ENCODE measurements around the gene RAB44.

RAB44 gene

DNA sequence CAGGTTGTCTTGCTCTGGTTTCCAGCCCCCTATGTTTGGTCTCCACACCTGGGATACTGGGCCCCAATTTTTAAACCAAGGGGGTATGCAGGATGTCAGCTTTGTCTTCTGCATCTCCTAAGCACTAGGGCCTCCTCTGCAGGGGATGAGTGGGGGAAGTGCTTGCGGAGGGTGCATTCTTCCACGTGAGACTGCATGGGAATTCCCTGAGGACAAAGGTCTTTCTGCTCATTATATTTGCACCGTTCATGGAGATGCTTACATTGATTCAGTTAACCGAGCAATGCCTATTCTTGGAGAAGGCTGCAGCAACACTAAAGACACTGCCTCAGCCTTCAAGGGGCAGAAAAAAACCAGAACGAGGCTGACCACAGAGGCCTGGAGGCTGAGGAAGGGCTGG is 45.4 kb downstream of the RAB44 start:
- Histone ChIP-seq H3K4me3 (ENCODE audit: low read depth, low read length) (no peak overlapping the region), H3K36me3 (ENCODE audit: control insufficient read depth, insufficient read depth, low read length) (no peaks in the 10 kb centered on the region), H3K4me1 (ENCODE audit: control insufficient read depth, insufficient read depth, low read length) (no peaks in the 10 kb centered on the region), H3K27me3 (ENCODE audit: control insufficient read depth, insufficient read depth, low read length) (no peaks in the 10 kb centered on the region), H3K9ac (ENCODE audit: low read depth, low read length) (no peak overlapping the region), H3K9me3 (ENCODE audit: control insufficient read depth, insufficient read depth, low read length) (no peaks in the 10 kb centered on the region)

DNA sequence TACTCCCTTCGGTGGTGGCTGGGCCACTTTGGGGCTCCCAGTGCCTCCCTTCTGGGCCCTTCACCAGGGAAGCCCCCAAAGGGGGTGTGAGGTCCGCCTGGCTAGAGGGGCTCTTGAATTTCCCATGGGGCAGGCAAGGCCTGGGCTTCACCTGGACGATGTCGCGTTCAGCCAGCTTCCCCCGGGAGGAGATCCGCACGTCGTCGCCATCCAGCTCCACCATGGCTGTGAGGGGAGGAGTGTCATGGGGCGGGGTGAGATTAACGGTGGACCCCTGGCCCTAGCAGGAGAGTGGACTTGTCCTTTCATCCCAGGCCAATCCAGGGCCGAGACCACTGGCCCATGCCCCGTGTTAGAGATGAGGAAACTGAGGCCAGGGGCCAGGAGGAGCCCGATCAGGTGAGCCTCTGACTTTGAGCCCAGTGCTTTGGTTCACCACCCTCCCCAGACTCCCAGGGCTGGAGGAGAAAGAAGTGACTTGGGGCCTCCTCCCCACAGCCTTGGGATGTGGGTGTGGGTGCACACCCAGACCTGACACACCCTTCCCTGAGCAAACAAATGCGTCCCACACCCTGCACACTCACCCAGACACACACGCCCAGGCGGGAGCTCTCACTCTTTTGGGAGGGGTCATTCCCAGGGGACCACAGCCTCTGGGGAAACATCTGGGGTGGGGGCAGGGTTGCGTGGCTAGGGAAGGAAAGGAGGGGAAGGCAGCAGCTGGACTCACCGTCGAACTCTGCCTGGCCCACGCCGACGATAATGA is 46.1 kb downstream of the RAB44 start:
- H3K4me1 ChIP-seq (ENCODE audit: control insufficient read depth, insufficient read depth, low read length) = no peaks in the 10 kb centered on the region
- no peak overlapping the region for H3K9ac ChIP-seq (ENCODE audit: low read depth, low read length)
- H3K4me3 ChIP-seq (ENCODE audit: low read depth, low read length) = no peak overlapping the region
- H3K9me3 ChIP-seq (ENCODE audit: control insufficient read depth, insufficient read depth, low read length) = no peaks in the 10 kb centered on the region
- H3K36me3 ChIP-seq (ENCODE audit: control insufficient read depth, insufficient read depth, low read length) = no peaks in the 10 kb centered on the region
- no peaks in the 10 kb centered on the region for H3K27me3 ChIP-seq (ENCODE audit: control insufficient read depth, insufficient read depth, low read length)

DNA sequence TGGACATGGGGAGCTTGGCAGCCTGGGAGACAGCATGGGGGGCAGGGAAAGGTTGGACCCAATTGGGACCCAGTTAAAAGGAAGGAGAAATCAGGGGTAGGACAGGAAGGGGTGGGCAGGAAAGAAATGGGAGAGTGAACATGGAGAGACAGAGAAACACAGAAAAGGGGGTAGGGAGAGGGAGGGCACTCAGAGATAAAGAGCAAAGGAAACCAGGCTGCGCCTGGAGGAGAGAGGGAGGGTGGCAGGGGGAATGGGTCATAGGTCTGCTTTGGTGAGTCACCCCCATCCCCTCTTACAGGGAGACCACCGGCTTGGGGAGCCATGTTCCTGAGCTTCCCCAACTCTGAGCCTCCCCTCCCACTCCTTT is 46.7 kb downstream of the RAB44 start:
- no peak overlapping the region for H3K4me3 ChIP-seq (ENCODE audit: low read depth, low read length)
- H3K9ac ChIP-seq (ENCODE audit: low read depth, low read length) = no peak overlapping the region
- H3K9me3 ChIP-seq (ENCODE audit: control insufficient read depth, insufficient read depth, low read length) = no peaks in the 10 kb centered on the region
- H3K4me1 ChIP-seq (ENCODE audit: control insufficient read depth, insufficient read depth, low read length) = no peaks in the 10 kb centered on the region
- no peaks in the 10 kb centered on the region for H3K27me3 ChIP-seq (ENCODE audit: control insufficient read depth, insufficient read depth, low read length)
- no peaks in the 10 kb centered on the region for H3K36me3 ChIP-seq (ENCODE audit: control insufficient read depth, insufficient read depth, low read length)

- Histone ChIP-seq H3K9ac (ENCODE audit: low read depth, low read length) (no peak overlapping the region), H3K27me3 (ENCODE audit: control insufficient read depth, insufficient read depth, low read length) (no peaks in the 10 kb centered on the region), H3K4me3 (ENCODE audit: low read depth, low read length) (no peak overlapping the region), H3K4me1 (ENCODE audit: control insufficient read depth, insufficient read depth, low read length) (no peaks in the 10 kb centered on the region), H3K36me3 (ENCODE audit: control insufficient read depth, insufficient read depth, low read length) (no peaks in the 10 kb centered on the region), H3K9me3 (ENCODE audit: control insufficient read depth, insufficient read depth, low read length) (no peaks in the 10 kb centered on the region)
Measured at GRCh38 chr6:36745283-36745682, 47.7 kb downstream of the RAB44 start.

DNA sequence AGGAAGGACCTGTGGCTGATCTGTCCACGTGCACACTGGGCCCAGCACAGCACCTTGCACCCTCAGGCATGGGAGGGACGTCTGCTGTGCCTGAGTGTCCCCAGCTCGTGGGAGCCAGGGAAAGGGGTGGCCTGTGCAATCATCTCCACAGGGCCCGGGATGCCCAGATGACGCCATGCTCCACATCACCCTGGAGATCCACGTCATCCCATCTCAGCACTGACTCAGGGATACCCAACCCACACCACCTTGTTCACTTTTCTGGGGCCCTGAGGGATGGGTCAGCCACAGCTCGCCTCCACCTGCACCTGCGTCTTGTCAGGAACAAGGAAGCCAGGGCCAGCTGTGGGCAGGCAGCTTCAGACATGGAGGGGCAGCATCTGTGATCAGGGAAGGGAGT is 48.2 kb downstream of the RAB44 start:
- Histone ChIP-seq H3K36me3 (ENCODE audit: control insufficient read depth, insufficient read depth, low read length) (no peaks in the 10 kb centered on the region), H3K27me3 (ENCODE audit: control insufficient read depth, insufficient read depth, low read length) (no peaks in the 10 kb centered on the region), H3K4me3 (ENCODE audit: low read depth, low read length) (no peak overlapping the region), H3K9me3 (ENCODE audit: control insufficient read depth, insufficient read depth, low read length) (no peaks in the 10 kb centered on the region), H3K9ac (ENCODE audit: low read depth, low read length) (no peak overlapping the region), H3K4me1 (ENCODE audit: control insufficient read depth, insufficient read depth, low read length) (no peaks in the 10 kb centered on the region)

DNA sequence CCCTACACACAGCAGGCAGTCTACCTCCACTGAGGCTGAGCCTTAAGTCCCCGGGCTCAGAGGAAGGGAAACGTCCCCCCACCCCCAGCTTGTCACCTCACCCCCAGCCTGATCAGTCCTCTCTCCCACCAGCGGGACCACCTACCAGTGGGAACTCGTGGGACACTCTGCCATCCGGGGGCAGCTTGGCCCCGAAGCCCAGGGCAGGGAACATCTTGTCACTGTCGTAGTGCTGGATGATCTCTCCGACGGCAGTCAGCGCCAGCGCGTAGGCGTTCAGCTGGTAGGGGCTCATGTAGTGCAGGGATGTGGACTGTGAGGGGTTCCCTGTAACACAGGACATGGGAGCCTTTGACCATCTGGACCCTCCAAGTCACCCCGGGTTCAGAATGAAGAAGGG is 48.6 kb downstream of the RAB44 start:
- Histone ChIP-seq H3K9me3 (ENCODE audit: control insufficient read depth, insufficient read depth, low read length) (no peaks in the 10 kb centered on the region), H3K4me1 (ENCODE audit: control insufficient read depth, insufficient read depth, low read length) (no peaks in the 10 kb centered on the region), H3K4me3 (ENCODE audit: low read depth, low read length) (no peak overlapping the region), H3K27me3 (ENCODE audit: control insufficient read depth, insufficient read depth, low read length) (no peaks in the 10 kb centered on the region), H3K36me3 (ENCODE audit: control insufficient read depth, insufficient read depth, low read length) (no peaks in the 10 kb centered on the region), H3K9ac (ENCODE audit: low read depth, low read length) (no peak overlapping the region)

DNA sequence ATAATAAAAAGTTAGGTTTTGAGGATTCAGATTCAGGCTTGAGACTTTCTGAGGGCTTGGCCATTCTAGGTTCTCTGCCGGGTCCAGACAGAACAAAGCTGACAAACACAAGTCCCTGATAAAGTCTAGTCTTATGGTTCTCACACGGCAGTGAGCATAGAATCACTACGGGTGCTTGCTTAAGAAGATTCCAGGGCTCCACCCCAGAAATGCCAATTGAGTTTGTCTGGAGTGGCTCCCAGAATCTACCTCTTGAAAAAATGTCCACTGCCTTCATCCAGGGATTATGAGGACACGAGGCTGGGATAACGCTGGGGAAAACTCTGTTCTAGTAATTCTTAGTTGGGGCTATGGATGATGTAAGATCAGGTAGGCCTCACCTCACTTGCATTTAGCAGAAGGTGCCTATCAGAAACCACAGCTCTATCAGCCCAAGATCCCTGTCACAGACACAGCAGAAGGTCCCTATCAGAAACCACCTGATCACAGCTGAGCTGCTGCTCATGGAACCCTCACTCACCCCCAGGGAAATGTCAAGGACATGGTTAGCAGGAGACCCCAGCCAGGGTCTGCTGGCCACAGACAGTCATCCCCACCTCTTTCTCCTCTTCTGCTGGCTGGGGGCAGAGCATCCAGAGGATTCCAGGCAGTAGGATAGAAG is 52.3 kb downstream of the RAB44 start:
- no peak overlapping the region for H3K9ac ChIP-seq (ENCODE audit: low read depth, low read length)
- H3K9me3 ChIP-seq (ENCODE audit: control insufficient read depth, insufficient read depth, low read length) = no peaks in the 10 kb centered on the region
- no peak overlapping the region for H3K4me3 ChIP-seq (ENCODE audit: low read depth, low read length)
- H3K4me1 ChIP-seq (ENCODE audit: control insufficient read depth, insufficient read depth, low read length) = no peaks in the 10 kb centered on the region
- no peaks in the 10 kb centered on the region for H3K36me3 ChIP-seq (ENCODE audit: control insufficient read depth, insufficient read depth, low read length)
- no peaks in the 10 kb centered on the region for H3K27me3 ChIP-seq (ENCODE audit: control insufficient read depth, insufficient read depth, low read length)

DNA sequence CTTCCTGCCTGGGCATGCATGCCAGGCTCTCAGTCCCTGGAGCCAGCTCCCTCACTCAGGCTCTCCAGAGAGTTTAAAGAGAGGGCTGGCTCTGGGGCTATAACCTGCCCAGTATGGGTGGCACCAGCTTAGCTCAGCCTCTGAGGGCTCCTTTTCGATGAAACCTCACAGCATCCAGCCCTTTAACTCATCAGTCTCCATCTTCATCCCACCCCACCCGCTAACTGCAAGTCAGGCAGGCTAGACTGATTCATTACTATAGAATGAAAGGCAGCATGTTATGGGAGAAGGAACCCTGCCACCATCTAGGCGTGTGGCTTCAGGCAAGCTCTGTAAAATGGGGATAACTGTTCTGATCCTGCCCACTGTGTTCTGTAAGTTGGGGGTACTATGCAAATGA is 53.5 kb downstream of the RAB44 start:
- no peak overlapping the region for H3K9ac ChIP-seq (ENCODE audit: low read depth, low read length)
- H3K4me1 ChIP-seq (ENCODE audit: control insufficient read depth, insufficient read depth, low read length) = no peaks in the 10 kb centered on the region
- H3K27me3 ChIP-seq (ENCODE audit: control insufficient read depth, insufficient read depth, low read length) = no peaks in the 10 kb centered on the region
- no peaks in the 10 kb centered on the region for H3K36me3 ChIP-seq (ENCODE audit: control insufficient read depth, insufficient read depth, low read length)
- no peaks in the 10 kb centered on the region for H3K9me3 ChIP-seq (ENCODE audit: control insufficient read depth, insufficient read depth, low read length)
- no peak overlapping the region for H3K4me3 ChIP-seq (ENCODE audit: low read depth, low read length)

- H3K27me3 ChIP-seq (ENCODE audit: control insufficient read depth, insufficient read depth, low read length) = no peaks in the 10 kb centered on the region
- no peak overlapping the region for H3K4me3 ChIP-seq (ENCODE audit: low read depth, low read length)
- H3K4me1 ChIP-seq (ENCODE audit: control insufficient read depth, insufficient read depth, low read length) = no peaks in the 10 kb centered on the region
- H3K9ac ChIP-seq (ENCODE audit: low read depth, low read length) = no peak overlapping the region
- H3K9me3 ChIP-seq (ENCODE audit: control insufficient read depth, insufficient read depth, low read length) = no peaks in the 10 kb centered on the region
- no peaks in the 10 kb centered on the region for H3K36me3 ChIP-seq (ENCODE audit: control insufficient read depth, insufficient read depth, low read length)
Measured at GRCh38 chr6:36751833-36752186, 54.2 kb downstream of the RAB44 start.

GRCh38 chr6:36752187-36752885 is 54.7 kb downstream of the RAB44 start:
- Histone ChIP-seq H3K9me3 (ENCODE audit: control insufficient read depth, insufficient read depth, low read length) (no peaks in the 10 kb centered on the region), H3K27me3 (ENCODE audit: control insufficient read depth, insufficient read depth, low read length) (no peaks in the 10 kb centered on the region), H3K36me3 (ENCODE audit: control insufficient read depth, insufficient read depth, low read length) (no peaks in the 10 kb centered on the region), H3K4me3 (ENCODE audit: low read depth, low read length) (no peak overlapping the region), H3K9ac (ENCODE audit: low read depth, low read length) (no peak overlapping the region), H3K4me1 (ENCODE audit: control insufficient read depth, insufficient read depth, low read length) (no peaks in the 10 kb centered on the region)

DNA sequence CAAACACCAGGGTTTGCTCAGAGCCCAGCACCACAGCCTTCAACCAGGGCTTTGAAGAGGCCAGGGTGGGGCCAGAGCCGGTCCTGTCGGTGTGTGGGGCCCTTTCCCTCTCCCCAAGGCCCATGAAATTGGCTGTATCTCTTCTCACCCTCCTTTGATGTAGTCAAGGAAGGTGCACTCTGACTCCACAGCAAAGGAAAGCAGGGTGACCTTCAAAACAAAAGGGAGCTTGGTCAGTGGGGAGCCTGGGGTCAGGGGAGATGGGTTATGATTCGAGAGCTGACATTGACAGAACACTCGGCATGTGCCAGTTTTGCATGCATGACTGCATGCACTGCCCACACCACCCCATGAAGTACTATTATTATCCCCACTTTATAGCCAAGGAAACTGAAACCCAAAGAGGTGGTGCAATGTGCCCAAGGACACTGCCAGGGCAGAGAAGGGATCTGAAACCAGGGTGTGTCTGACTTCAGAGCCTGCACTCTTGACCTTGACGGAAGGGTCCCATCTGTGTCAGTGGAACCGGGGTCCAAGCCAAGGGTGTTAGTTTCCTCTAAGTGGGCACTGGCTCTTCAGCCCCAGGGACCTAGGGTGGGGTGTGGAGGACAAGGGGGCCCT is 55.4 kb downstream of the RAB44 start:
- Histone ChIP-seq H3K9ac (ENCODE audit: low read depth, low read length) (no peak overlapping the region), H3K4me1 (ENCODE audit: control insufficient read depth, insufficient read depth, low read length) (no peaks in the 10 kb centered on the region), H3K27me3 (ENCODE audit: control insufficient read depth, insufficient read depth, low read length) (no peaks in the 10 kb centered on the region), H3K4me3 (ENCODE audit: low read depth, low read length) (no peak overlapping the region), H3K9me3 (ENCODE audit: control insufficient read depth, insufficient read depth, low read length) (no peaks in the 10 kb centered on the region), H3K36me3 (ENCODE audit: control insufficient read depth, insufficient read depth, low read length) (no peaks in the 10 kb centered on the region)

Data from iPS-15b (cell line).